NCI-H748 (cell line): ENCODE data around the gene PPP6R3.
"Not testable (repeated sequence)": the region's sequence is repeated elsewhere in the genome, so short reads cannot be mapped to it uniquely, and the experiment has no call there.

Experiments used
- DNase-seq: peaks from one replicate; lab custom pipeline; 2025; ENCODE audit not compliant: unreplicated experiment; lab: John Stamatoyannopoulos, UW

The PPP6R3 gene

DNA sequence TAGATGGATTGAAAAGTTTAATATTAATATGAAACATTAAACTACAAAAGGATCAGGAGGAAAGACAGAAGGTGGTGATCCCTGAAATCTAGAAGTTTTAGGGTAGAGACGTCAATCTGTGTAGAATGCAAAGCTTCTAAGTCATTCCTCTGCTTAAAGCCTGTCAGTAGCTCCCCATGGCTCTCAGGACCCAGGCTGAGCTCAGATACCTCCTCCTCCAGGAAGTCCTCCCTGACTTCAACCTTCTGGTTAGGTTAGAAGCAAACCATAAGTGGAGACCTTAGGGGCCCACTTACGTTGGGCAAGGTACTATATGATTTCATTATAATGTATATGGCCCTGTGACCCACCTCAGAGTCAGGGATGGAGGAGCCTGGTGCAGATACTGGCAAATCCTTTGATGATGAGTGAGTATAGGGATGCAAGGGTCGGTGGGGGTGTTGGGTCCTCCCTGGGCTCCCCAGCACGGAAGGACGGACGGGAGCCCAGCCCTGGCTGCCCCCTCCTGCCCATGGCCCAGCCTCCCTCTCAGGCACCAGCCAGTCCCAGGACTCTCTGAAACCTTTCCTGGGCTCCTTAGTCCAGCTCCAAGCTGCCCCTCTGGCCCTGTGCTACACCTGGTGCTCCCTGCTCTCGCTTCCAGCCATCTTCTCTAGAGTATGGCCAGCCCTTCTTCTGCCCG, 3.2 kb upstream of the PPP6R3 start:
- DNase-seq = no peak

DNA sequence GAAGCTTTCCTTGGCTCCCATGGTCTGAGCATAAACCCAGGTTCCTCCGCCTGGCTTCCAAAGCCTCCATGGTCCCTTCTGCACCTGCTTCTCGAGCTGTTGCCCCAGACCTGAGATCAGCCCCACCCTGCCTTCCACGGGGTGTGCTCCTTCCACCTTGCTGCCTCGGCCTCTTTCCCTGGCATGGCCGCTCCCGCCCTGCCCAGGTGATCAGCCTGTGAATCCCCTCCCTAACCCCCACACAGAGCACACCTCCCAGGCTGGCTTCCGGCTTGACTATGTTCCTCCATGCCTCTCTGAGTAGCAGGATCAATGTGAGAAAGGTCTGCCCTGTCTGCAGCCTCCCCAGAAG, 2.7 kb upstream of the PPP6R3 start:
- no peak for DNase-seq

- DNase-seq = peak; percentile 10
Observed at GRCh38 chr11:68458340-68458739, 2.2 kb upstream of the PPP6R3 start.

DNA sequence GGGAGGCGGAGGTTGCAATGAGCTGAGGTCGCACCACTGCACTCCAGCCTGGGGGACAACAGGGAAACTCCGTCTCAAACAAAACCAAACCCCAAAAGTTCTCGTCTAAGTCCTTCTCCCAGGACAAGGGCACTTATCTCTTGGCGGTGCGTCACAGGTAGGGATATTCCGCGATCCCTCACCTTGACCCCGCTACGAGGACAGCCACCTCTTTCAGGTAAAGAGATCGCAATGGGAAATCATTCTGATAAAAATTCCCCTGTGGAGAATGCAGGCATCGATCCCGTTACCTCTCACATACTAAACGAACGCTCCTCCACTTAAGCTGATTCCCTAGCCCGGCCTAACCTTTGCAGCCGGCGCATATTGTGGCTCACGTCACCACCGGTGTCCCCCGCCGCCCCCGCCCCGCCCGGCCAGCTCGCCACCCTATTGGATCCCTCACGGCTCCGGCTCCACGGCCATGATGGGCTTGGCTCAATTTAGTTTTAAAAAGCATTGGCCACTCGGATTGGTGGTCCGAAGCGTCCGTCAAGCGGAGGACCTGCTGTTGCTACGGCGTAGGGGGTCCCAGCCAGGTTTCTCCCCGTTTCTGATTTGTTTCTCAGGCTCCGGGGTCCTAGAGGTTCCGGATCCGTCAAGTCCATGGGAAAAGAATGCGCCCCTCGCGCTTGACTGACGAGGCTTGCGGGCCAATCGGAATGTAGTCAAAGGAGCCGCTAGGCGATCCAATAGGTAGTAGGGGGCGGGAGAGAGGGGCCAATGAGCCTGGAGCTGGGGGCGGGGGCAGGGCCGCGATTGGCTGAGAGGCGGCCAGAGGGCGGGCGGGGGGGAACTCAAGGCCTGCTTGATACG, 439 bp upstream of the PPP6R3 start:
- DNase-seq = peak; percentile 99

- no peak for DNase-seq
Observed at GRCh38 chr11:68461575-68461917, 994 bp downstream of the PPP6R3 start.

- DNase-seq = no peak
Observed at GRCh38 chr11:68463714-68464113, 3.2 kb downstream of the PPP6R3 start.

- no peak for DNase-seq
Observed at GRCh38 chr11:68467201-68467834, 6.8 kb downstream of the PPP6R3 start.

DNA sequence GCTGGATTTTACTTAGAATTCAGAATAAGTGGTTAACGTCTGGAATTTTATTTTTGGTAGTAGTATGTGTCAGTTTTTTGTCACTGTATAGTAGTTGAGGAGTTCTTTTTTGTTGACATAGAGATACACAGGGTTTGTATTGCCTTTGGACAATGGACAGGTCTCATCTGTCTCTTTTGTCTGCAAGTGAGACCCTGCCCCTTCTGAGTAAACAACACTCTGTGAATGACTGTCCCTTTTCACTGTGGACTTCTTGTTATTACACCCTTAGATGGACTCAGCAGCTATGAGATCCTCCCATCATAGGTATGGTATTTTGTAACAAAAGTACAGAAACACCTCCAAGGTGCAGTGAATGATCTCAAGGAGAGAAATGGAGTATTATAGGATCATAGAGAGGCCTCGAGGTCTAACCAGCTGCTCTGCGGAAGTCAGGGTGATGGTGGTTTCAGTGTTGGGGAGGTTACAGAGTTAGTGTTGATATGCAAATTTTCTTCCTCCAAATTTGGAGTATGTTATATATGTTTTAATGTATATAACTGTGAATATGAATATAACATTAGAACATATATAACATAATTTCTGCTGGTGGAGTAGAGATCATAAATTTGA, 7.8 kb downstream of the PPP6R3 start:
- DNase-seq = peak; percentile 77

- DNase-seq = no peak
Observed at GRCh38 chr11:68469122-68469521, 8.6 kb downstream of the PPP6R3 start.

- no peak for DNase-seq
Observed at GRCh38 chr11:68469642-68470041, 9.1 kb downstream of the PPP6R3 start.

DNA sequence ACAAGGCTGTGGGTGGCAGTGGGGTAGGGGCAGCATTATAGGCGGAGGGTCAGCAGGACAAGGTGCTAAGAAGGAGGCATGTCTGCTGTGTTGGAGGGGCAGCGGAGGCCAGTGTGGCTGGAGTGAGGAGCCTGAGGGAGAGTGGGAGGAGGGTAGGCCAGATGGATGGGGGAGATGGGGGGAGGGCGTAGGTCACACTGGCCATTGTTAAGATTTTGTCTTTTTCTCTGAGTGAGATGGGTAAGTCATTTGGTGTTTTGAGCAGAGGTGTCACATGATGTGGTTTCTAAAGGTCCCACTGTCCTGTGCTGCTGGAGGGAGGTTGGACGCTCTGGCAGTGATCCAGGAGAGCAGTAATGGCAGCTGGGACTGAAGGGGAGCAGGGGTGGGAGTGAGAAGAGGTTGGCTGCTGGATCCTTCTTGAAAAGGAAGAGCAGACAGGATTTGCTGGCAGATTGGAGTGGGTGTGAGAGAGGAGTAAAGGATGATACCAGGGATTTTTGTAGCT, 9.8 kb downstream of the PPP6R3 start:
- DNase-seq = no peak

- DNase-seq = no peak
Observed at GRCh38 chr11:68471360-68472340, 11.1 kb downstream of the PPP6R3 start.

DNA sequence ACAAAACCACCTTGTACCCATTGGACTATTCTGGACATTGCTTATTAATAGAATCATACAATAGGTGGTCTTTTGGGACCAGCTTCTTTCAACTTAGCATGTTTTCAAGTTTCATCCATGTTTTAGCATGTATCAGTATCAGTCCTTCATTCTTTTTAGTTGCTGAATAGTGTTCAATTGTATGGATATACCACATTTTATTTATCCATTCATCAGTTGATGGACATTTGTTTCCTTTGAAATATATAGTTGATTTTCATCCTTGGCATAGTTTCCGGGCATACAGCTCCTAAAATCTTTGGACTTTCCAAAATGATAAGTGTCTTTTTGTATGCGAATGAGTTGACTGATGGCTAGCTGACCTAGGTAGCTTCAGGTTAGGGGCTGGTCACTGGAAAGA, 12.2 kb downstream of the PPP6R3 start:
- no peak for DNase-seq

GRCh38 chr11:68473693-68474092, 13.1 kb downstream of the PPP6R3 start:
- DNase-seq = no peak

- not testable (repeated sequence) for DNase-seq
Observed at GRCh38 chr11:68475626-68476025, 15.1 kb downstream of the PPP6R3 start.

GRCh38 chr11:68479390-68479789, 18.8 kb downstream of the PPP6R3 start:
- DNase-seq = no peak

GRCh38 chr11:68480193-68480592, 19.6 kb downstream of the PPP6R3 start:
- DNase-seq = no peak

GRCh38 chr11:68480852-68481510, 20.4 kb downstream of the PPP6R3 start:
- DNase-seq = no peak

- no peak for DNase-seq
Observed at GRCh38 chr11:68481579-68482240, 21.2 kb downstream of the PPP6R3 start.
